ENCODE results near the gene ISL1.

The ISL1 gene

DNA sequence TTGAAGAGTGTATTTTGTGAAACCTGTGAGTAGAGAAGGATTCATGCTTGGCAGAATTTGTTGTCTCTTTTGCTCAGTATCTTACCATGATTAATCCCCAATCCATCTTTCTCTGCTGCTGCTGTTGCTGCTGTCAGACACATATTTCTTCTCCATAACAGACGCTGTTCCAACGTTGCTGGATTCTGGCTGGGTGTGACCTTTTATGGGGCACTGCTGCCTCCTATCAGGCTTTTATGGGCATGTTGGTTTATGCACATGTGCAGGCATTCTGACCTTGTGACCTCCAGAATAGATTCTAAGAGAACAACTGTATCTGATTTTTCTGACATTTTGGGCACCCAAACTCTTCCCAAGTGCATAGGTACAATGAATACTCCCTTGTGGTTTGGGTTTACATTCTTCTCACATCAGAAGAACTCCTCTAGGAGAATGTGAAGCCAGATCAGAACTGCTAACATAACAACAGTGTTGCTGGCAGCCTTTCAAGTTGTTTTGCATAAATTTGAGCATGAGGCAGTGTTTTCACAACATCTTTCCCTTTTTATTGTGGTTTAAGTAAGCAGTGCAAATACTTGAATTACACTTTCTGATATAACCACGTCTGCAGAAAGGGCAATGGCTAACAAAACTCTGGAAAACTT, 9.2 kb upstream of the ISL1 start:
- H3K9me3 ChIP-seq: no peaks in the 10 kb centered on the region
- H3K36me3 ChIP-seq: no peaks in the 10 kb centered on the region
- H3K27me3 ChIP-seq: no peaks in the 10 kb centered on the region
- H3K4me3 ChIP-seq (ENCODE audit: low read depth, low read length): no peak overlapping the region
- peak; percentile 51 for DNase-seq
- H3K4me1 ChIP-seq: peaks cover 18% of the 10 kb centered on the region
- TF ChIP-seq, protein P1, sequence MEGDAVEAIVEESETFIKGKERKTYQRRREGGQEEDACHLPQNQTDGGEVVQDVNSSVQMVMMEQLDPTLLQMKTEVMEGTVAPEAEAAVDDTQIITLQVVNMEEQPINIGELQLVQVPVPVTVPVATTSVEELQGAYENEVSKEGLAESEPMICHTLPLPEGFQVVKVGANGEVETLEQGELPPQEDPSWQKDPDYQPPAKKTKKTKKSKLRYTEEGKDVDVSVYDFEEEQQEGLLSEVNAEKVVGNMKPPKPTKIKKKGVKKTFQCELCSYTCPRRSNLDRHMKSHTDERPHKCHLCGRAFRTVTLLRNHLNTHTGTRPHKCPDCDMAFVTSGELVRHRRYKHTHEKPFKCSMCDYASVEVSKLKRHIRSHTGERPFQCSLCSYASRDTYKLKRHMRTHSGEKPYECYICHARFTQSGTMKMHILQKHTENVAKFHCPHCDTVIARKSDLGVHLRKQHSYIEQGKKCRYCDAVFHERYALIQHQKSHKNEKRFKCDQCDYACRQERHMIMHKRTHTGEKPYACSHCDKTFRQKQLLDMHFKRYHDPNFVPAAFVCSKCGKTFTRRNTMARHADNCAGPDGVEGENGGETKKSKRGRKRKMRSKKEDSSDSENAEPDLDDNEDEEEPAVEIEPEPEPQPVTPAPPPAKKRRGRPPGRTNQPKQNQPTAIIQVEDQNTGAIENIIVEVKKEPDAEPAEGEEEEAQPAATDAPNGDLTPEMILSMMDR (IDR thresholded peaks at IDR 0.05; ENCODE audit: low read depth, low read length): peak; percentile 55

DNA sequence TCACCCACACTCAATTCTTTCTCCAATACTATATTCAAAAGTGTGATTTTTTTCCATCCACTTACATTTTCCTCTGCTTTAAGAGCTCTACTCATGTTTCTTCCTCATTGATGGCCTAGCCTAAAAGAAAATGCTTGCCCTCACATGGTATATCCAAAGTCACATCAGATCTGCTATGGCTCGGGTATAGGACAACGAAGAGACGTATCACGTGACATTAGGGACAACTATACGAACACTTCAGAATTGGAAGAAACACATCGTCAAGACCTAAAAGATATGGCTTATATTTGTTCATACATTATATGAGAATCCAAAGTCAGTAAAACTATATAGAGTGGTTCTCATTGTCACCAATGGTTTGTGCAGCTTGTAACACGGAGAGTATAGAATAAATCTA, 8.2 kb upstream of the ISL1 start:
- DNase-seq: no peak
- TF ChIP-seq, protein P1 (IDR thresholded peaks at IDR 0.05; ENCODE audit: low read depth, low read length): no peak
- no peaks in the 10 kb centered on the region for H3K9me3 ChIP-seq
- H3K36me3 ChIP-seq: no peaks in the 10 kb centered on the region
- H3K27me3 ChIP-seq: no peaks in the 10 kb centered on the region
- H3K4me1 ChIP-seq: peaks cover 19% of the 10 kb centered on the region
- no peak overlapping the region for H3K4me3 ChIP-seq (ENCODE audit: low read depth, low read length)

DNA sequence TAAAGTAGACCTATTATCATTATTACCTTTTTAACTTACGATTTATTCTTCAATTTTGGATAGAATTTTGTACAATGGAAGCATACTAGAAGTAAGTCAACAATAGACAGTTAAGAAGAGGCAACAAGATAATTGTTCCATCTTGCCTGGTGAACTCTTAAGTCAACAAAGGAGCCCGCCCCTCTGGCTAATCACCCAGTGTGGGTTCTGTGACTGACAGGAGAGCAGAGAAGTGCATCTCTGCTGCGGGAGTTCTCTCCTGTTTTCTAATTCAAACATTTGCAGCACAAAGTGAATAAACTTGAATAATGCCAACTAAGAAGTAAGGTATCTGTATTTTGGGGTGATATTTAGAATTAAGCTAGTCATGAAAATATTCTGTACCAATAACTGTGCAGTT, 6.7 kb upstream of the ISL1 start:
- peak; percentile 24 for DNase-seq
- peak overlapping the region; percentile 88 for H3K4me3 ChIP-seq (ENCODE audit: low read depth, low read length)
- peaks cover 19% of the 10 kb centered on the region for H3K4me1 ChIP-seq
- TF ChIP-seq, protein P1 (IDR thresholded peaks at IDR 0.05; ENCODE audit: low read depth, low read length): no peak
- H3K36me3 ChIP-seq: no peaks in the 10 kb centered on the region
- no peaks in the 10 kb centered on the region for H3K27me3 ChIP-seq
- H3K9me3 ChIP-seq: no peaks in the 10 kb centered on the region

DNA sequence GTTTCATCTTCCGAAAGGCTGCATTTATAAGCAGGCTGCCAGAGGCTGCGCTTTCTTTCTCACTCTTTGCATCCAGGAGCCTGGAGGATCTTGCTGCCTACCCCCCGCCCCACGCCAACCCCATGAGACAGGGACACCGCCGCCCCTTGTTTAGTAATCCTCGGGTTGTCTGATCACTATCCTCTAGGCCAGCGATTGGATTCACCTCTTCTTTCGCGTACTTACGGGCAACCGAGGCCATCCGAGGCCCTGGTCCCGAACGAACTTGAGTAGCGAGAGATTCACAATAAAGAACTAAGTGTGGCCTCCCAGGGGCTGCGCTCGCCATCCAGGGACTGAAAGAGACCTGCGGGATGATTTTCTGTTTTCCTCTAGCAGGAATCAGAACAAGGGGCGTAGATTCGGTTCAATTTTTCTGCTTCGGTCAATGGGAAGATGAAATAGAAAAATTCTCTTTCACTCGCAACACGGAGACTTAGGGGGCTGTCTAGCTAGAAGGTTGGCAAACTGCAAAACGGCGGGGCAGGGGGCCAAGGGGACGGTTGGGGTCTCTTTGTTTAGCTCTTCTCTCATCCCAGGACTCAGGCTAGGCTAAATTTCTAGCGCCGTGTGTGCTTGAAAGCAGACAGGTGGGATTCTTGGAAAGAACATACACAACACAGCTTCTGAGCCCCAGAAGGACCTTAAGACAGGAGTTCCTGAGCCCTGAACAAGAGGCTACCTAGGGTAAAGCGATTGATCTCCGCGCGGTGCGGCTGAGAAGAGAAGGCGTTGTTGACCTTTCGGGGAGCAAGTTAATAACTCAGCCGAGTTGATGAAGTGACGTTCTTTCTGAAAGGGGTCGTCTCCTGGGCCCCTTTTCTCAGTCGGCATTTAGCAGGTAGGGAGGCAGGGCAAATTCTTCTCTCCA, 5.8 kb upstream of the ISL1 start:
- TF ChIP-seq, protein P1 (IDR thresholded peaks at IDR 0.05; ENCODE audit: low read depth, low read length): no peak
- Histone ChIP-seq H3K27me3 (no peaks in the 10 kb centered on the region), H3K4me3 (ENCODE audit: low read depth, low read length) (peak overlapping the region; percentile 88), H3K36me3 (no peaks in the 10 kb centered on the region), H3K4me1 (peaks cover 14% of the 10 kb centered on the region), H3K9me3 (no peaks in the 10 kb centered on the region)
- DNase-seq: no peak

DNA sequence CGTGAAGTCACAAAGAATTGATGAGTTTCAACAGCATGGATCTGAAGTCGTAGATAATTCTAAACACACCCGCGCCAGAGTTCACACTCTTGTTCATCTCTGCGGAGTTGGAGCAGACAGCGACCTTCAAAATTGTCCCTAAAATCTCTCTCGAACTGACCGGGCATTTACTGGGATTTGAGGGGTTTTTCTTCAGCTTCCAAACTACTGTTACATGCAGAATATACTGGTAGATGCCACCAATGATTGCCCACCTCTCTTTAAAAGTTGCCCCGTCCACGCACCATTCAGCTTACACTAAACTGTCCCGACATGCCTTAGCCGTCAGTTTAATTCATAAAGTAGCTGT, 5.2 kb upstream of the ISL1 start:
- Histone ChIP-seq H3K36me3 (no peaks in the 10 kb centered on the region), H3K9me3 (no peaks in the 10 kb centered on the region), H3K4me3 (ENCODE audit: low read depth, low read length) (peak overlapping the region; percentile 88), H3K27me3 (no peaks in the 10 kb centered on the region), H3K4me1 (peaks cover 14% of the 10 kb centered on the region)
- no peak for DNase-seq
- TF ChIP-seq, protein P1 (IDR thresholded peaks at IDR 0.05; ENCODE audit: low read depth, low read length): no peak
